AG09319 (cell line): ENCODE measurements around the gene DMAC2L.

Source experiments
- DNase-seq: peaks from one replicate; pipeline ENCODE4 v3.0.0-alpha.2; 2010; ENCODE audit warnings: low read depth; ENCODE audit errors: extremely low read depth
- TF ChIP-seq, protein P1 (sequence below): IDR thresholded peaks from 2 replicates; pipeline ENCODE4 v1.5.1; 2011; ENCODE audit warnings: low read depth, mild to moderate bottlenecking, inconsistent platforms, low read length, moderate library complexity

Gene DMAC2L

DNA sequence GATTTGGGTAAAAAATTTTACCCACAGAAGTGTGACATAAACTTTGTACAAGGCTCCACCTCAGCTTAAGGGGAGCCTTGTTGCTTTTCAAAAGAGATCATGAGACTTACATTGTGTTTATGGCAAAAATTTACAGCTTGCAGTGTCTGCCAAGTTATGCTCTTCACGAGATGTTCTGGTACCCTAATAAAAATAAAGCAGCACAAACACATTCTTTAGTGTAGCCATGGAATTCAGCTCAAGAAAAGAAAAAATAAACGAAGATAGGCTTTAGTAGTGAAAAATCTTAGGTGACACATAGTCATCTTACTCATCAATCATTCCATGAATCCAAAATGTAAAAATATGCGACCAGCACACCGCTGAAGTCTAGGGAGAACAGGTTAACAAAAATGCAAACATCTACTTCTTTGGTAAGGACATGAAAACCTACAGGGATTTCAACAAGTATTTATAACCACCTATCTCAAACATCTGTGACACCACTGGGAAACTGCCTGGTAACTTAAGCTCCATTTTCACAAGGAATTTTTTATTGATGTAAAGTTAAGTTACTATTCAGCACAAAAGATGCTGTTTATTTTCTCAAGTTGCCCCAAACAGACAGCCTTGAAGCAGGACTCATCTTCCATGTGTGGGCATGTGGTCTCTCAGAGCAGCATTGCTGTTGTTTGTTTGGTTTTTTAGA lies 32.9 kb downstream of the DMAC2L start:
- TF ChIP-seq, protein P1, sequence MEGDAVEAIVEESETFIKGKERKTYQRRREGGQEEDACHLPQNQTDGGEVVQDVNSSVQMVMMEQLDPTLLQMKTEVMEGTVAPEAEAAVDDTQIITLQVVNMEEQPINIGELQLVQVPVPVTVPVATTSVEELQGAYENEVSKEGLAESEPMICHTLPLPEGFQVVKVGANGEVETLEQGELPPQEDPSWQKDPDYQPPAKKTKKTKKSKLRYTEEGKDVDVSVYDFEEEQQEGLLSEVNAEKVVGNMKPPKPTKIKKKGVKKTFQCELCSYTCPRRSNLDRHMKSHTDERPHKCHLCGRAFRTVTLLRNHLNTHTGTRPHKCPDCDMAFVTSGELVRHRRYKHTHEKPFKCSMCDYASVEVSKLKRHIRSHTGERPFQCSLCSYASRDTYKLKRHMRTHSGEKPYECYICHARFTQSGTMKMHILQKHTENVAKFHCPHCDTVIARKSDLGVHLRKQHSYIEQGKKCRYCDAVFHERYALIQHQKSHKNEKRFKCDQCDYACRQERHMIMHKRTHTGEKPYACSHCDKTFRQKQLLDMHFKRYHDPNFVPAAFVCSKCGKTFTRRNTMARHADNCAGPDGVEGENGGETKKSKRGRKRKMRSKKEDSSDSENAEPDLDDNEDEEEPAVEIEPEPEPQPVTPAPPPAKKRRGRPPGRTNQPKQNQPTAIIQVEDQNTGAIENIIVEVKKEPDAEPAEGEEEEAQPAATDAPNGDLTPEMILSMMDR, result no peak
- no peak for DNase-seq

DNA sequence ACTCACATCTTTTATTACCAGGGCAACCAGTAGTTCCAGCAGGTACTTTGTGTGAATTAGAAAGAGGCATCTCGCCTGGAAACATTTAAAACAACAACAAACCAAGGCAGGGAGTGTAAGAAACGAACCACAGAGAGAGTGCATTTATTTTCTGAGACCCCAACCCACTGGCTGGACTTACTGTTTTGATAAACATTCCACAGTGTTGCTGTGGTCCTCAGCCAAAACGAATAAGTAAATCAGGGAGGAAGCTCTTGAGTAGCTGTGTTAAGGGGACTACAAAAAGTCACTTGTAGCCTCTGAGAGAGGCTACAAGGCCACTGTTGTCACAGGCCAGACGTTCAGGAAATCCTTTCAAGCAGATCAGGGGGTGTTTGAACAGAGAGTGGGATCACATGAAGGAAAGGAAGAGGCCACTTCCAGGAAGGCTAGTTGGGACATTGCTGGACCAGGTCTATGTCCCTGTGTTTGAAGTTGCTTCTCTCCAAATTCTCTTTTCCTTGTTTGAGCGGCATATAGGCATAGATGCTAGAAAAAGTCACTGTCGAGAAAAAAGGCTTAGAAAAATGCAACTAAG lies 33.8 kb downstream of the DMAC2L start:
- TF ChIP-seq, protein P1, result no peak
- DNase-seq, result no peak

- no peak for DNase-seq
- TF ChIP-seq, protein P1, result no peak
These were observed 35.4 kb downstream of the DMAC2L start for GRCh38 chr14:50347521-50347920.

DNA sequence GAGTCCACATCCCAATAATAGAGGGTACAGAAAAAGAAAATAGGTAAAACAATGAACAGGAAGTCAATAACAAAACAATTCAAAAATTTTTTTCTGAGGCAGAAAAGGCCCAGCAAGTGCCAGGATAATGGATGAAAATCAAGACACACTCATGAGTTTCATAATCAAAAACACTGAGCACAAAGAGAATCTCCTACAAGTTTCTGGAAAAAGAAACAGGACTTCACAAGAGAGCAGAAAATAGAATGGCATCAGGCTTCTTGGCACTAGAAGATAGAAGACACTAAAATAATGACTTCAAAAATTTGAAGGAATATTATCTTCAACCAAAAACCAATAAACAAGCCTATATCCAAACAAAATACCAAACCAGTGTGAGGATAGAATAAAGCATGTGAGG lies 36.8 kb downstream of the DMAC2L start:
- TF ChIP-seq, protein P1, result no peak
- DNase-seq, result no peak

GRCh38 chr14:50350975-50351374 lies 38.9 kb downstream of the DMAC2L start:
- no peak for DNase-seq
- TF ChIP-seq, protein P1, result no peak

- TF ChIP-seq, protein P1, result no peak
- DNase-seq, result no peak
These were observed 40.5 kb downstream of the DMAC2L start for GRCh38 chr14:50352584-50352983.

- no peak for DNase-seq
- TF ChIP-seq, protein P1, result no peak
These were observed 41.0 kb downstream of the DMAC2L start for GRCh38 chr14:50353126-50353525.
